AG09309 (cell line): ENCODE results near the gene ANKRD24.

Experiments used
- DNase-seq: peaks from one replicate; pipeline ENCODE4 v3.0.0-alpha.2; 2010; ENCODE audit warnings: low read depth
- H3K4me3 ChIP-seq: 2 replicates; pipeline ENCODE4 v1.5.1; 2011; ENCODE audit warnings: mild to moderate bottlenecking, low read depth, low read length, moderate library complexity; ENCODE audit not compliant: control insufficient read depth
- CTCF ChIP-seq: IDR thresholded peaks from 2 replicates; pipeline ENCODE4 v1.5.1; 2011; ENCODE audit warnings: mild to moderate bottlenecking, low read depth, low read length, inconsistent platforms; ENCODE audit not compliant: insufficient read depth, control insufficient read depth; ENCODE audit errors: missing control alignments

ANKRD24 gene

GRCh38 chr19:4161415-4162077 lies 20.9 kb upstream of the ANKRD24 start:
- no peak overlapping the region for H3K4me3 ChIP-seq
- TF ChIP-seq CTCF = no peak
- no peak for DNase-seq

GRCh38 chr19:4164262-4164661 lies 18.2 kb upstream of the ANKRD24 start:
- no peak overlapping the region for H3K4me3 ChIP-seq
- no peak for TF ChIP-seq CTCF
- no peak for DNase-seq

DNA sequence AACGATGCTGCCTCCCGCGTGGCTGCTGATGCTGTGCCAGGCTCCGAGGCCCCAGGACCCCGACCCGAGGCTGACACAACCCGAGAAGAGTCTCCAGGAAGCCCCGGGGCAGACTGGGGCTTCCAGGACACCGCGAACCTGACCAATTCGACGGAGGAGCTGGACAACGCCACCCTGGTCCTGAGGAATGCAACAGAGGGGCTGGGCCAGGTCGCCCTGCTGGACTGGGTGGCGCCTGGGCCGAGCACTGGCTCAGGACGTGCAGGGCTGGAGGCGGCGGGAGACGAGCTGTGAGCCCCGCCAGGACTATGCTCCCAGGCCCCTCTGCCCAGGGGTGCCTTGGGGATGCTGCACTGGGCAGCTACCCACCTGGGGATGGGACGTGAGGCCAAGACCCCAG lies 10.8 kb upstream of the ANKRD24 start:
- no peak overlapping the region for H3K4me3 ChIP-seq
- TF ChIP-seq CTCF = no peak
- DNase-seq = no peak

- DNase-seq = no peak
- TF ChIP-seq CTCF = no peak
- no peak overlapping the region for H3K4me3 ChIP-seq
Measured at GRCh38 chr19:4172861-4173473, 9.5 kb upstream of the ANKRD24 start.

- H3K4me3 ChIP-seq = no peak overlapping the region
- TF ChIP-seq CTCF = no peak
- no peak for DNase-seq
Measured at GRCh38 chr19:4173479-4174212, 8.8 kb upstream of the ANKRD24 start.

GRCh38 chr19:4174213-4174894 lies 8.1 kb upstream of the ANKRD24 start:
- TF ChIP-seq CTCF = no peak
- H3K4me3 ChIP-seq = no peak overlapping the region
- no peak for DNase-seq
